GM18907 (cell line): ENCODE results near the gene RESF1.

Experiments
- ATAC-seq: cut with Tn5 transposase; IDR thresholded peaks from one replicate; pipeline ENCODE4 v1.9.1; 2021; ENCODE audit warnings: mild to moderate bottlenecking, moderate library complexity; ENCODE audit not compliant: unreplicated experiment

The RESF1 gene

GRCh38 chr12:32005496-32006125, 46.4 kb downstream of the RESF1 start:
- ATAC-seq: no peak
